ENCODE data around the gene PCCA. TPM values are rescaled to one million over a fixed set of nuclear protein-coding genes. Genes with fewer than 3 reads are reported as not detected.

Gene PCCA
- total RNA-seq, 1 experiment from 2014 or later = 39.9 TPM

DNA sequence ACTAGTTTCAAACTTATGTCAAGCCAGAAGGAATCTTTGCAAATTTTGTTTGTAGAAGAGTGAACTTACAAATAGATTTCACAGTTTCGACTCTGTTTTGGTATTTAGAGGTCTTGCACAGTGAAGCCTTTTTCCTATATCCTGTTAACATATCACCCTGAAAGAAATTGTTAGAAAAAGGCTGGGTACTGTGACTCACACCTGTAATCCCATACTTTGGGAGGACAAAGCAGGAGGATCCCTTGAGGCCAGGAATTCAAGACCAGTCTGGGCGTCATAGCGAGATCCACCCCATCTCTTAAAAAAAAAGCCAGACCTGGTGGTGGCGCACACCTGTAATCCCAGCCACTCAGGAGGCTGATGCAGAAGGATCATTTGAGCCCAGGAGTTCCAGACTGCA lies 275.7 kb downstream of the PCCA start:
- DNase-seq = no peak
- Histone ChIP-seq H3K36me3 (ENCODE audit: control insufficient read depth, insufficient read depth, low read length) (no peaks in the 10 kb centered on the region; the same call in 1 of the 2 replicates), H3K4me3 (ENCODE audit: low read depth, low read length) (no peak overlapping the region), H3K9me3 (no peaks in the 10 kb centered on the region), H3K4me1 (no peaks in the 10 kb centered on the region), H3K27me3 (replicated peaks; ENCODE audit: control insufficient read depth, insufficient read depth, low read length) (no peaks in the 10 kb centered on the region)
- intact Hi-C loops (cut with micrococcal nuclease; ENCODE audit: unreplicated experiment) = no loop called here
- ChIA-PET POLR2A (interaction anchor here (0.7 kb wide), 1 partner anchor 274 kb away, joined by 4 read pairs; no protein-coding TSS in a partner anchor), CTCF (no interaction called here)
- Mint-ChIP-seq H3K27me3 (ENCODE audit: insufficient read depth, unreplicated experiment) (no peaks in the 10 kb centered on the region), H3K9me3 (ENCODE audit: unreplicated experiment) (no peaks in the 10 kb centered on the region), H3K36me3 (ENCODE audit: insufficient read depth, unreplicated experiment) (peaks cover 5% of the 10 kb centered on the region), H3K27ac (ENCODE audit: unreplicated experiment) (no peak overlapping the region), H3K4me3 (ENCODE audit: unreplicated experiment) (no peak overlapping the region), H3K4me1 (ENCODE audit: low read depth, unreplicated experiment) (no peaks in the 10 kb centered on the region)
- BruUV-seq (replicated peaks) = no TSS peak
- TF ChIP-seq, protein P1, sequence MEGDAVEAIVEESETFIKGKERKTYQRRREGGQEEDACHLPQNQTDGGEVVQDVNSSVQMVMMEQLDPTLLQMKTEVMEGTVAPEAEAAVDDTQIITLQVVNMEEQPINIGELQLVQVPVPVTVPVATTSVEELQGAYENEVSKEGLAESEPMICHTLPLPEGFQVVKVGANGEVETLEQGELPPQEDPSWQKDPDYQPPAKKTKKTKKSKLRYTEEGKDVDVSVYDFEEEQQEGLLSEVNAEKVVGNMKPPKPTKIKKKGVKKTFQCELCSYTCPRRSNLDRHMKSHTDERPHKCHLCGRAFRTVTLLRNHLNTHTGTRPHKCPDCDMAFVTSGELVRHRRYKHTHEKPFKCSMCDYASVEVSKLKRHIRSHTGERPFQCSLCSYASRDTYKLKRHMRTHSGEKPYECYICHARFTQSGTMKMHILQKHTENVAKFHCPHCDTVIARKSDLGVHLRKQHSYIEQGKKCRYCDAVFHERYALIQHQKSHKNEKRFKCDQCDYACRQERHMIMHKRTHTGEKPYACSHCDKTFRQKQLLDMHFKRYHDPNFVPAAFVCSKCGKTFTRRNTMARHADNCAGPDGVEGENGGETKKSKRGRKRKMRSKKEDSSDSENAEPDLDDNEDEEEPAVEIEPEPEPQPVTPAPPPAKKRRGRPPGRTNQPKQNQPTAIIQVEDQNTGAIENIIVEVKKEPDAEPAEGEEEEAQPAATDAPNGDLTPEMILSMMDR (IDR thresholded peaks at IDR 0.05; ENCODE audit: insufficient read depth in 1 of 2, low read depth in 1 of 2, low read length in 1 of 2, severe bottlenecking in 1 of 2, unreplicated experiment in 1 of 2) = no peak

DNA sequence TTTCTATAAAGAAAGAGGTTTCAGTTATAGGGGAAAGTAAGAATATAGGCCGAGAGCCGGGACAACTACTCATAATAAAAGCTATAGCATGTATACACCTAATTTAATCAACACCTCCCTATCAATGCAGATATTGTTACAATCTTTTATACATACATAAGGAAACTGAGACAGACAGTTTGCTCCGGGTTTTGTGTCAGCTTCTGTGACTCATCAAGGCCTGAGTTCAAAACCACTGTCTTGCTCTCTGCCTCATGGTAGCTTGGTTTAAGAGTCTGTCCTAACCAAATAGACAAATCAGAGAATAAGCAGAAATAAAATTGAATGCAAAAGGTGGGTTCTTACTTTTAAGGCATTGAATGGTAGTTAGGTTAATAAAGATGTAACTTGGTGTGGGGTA lies 276.8 kb downstream of the PCCA start:
- no TSS peak for BruUV-seq (replicated peaks)
- H3K27ac Mint-ChIP-seq (ENCODE audit: unreplicated experiment) = no peak overlapping the region
- H3K4me1 Mint-ChIP-seq (ENCODE audit: low read depth, unreplicated experiment) = no peaks in the 10 kb centered on the region

DNA sequence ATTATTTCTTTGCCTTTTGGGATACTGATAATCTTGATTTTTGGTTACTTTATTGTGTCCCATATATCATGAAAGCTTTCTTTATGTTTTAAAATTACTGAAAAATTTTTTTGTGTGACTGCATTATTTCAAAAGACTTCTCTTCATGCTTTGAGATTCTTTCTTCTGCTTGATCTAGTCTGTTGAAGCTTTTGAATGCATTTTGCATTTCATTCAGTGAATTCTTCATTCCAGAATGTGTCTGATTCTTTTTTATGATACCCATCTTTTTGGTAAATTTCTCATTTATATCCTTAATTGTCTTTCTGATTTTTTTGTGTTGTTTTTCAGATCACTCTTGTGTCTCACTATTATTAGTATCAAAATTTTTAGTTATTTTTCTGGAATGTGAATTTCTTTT lies 289.6 kb downstream of the PCCA start:
- H3K9me3 Mint-ChIP-seq (ENCODE audit: unreplicated experiment) = peaks cover 20% of the 10 kb centered on the region
- POLR2A ChIA-PET = no interaction called here

More for the DNA sequence above, 276.8 kb downstream of the PCCA start:
- H3K36me3 ChIP-seq (ENCODE audit: control insufficient read depth, insufficient read depth, low read length) = no peaks in the 10 kb centered on the region; the same call in 1 of the 2 replicates
- Mint-ChIP-seq H3K36me3 (ENCODE audit: insufficient read depth, unreplicated experiment) (peaks cover 3% of the 10 kb centered on the region), H3K9me3 (ENCODE audit: unreplicated experiment) (no peaks in the 10 kb centered on the region), H3K4me3 (ENCODE audit: unreplicated experiment) (no peak overlapping the region), H3K27me3 (ENCODE audit: insufficient read depth, unreplicated experiment) (no peaks in the 10 kb centered on the region)
- no peak for DNase-seq
- TF ChIP-seq, protein P1 (IDR thresholded peaks at IDR 0.05; ENCODE audit: insufficient read depth in 1 of 2, low read depth in 1 of 2, low read length in 1 of 2, severe bottlenecking in 1 of 2, unreplicated experiment in 1 of 2) = no peak
- no peak overlapping the region for H3K4me3 ChIP-seq (ENCODE audit: low read depth, low read length)
- H3K4me1 ChIP-seq = no peaks in the 10 kb centered on the region
- no peaks in the 10 kb centered on the region for H3K27me3 ChIP-seq (replicated peaks; ENCODE audit: control insufficient read depth, insufficient read depth, low read length)
- H3K9me3 ChIP-seq = no peaks in the 10 kb centered on the region
- ChIA-PET CTCF (no interaction called here), POLR2A (no interaction called here)
- intact Hi-C loops (cut with micrococcal nuclease; ENCODE audit: unreplicated experiment) = no loop called here

More for the DNA sequence above, 289.6 kb downstream of the PCCA start:
- peaks cover 6% of the 10 kb centered on the region for H3K36me3 Mint-ChIP-seq (ENCODE audit: insufficient read depth, unreplicated experiment)
- Histone ChIP-seq H3K4me1 (no peaks in the 10 kb centered on the region), H3K27me3 (replicated peaks; ENCODE audit: control insufficient read depth, insufficient read depth, low read length) (no peaks in the 10 kb centered on the region), H3K36me3 (ENCODE audit: control insufficient read depth, insufficient read depth, low read length) (no peaks in the 10 kb centered on the region), H3K4me3 (ENCODE audit: low read depth, low read length) (no peak overlapping the region), H3K9me3 (peaks cover 3% of the 10 kb centered on the region; the same call in 1 of the 2 replicates)
- H3K27ac Mint-ChIP-seq (ENCODE audit: unreplicated experiment) = no peak overlapping the region
- DNase-seq = no peak
- TF ChIP-seq, protein P1 (IDR thresholded peaks at IDR 0.05; ENCODE audit: insufficient read depth in 1 of 2, low read depth in 1 of 2, low read length in 1 of 2, severe bottlenecking in 1 of 2, unreplicated experiment in 1 of 2) = no peak
- CTCF ChIA-PET = no interaction called here
- BruUV-seq (replicated peaks) = no TSS peak
- intact Hi-C loops (cut with micrococcal nuclease; ENCODE audit: unreplicated experiment) = no loop called here
- no peak overlapping the region for H3K4me3 Mint-ChIP-seq (ENCODE audit: unreplicated experiment)
- H3K27me3 Mint-ChIP-seq (ENCODE audit: insufficient read depth, unreplicated experiment) = no peaks in the 10 kb centered on the region
- no peaks in the 10 kb centered on the region for H3K4me1 Mint-ChIP-seq (ENCODE audit: low read depth, unreplicated experiment)
